Subcutaneous preadipocyte (primary cell): ENCODE measurements around the gene RAB36. TPM values are rescaled to one million over a fixed set of nuclear protein-coding genes. Genes with fewer than 3 reads are reported as not detected.

ENCODE experiments used
- small RNA-seq: library from RNA; depleted of rRNA; stranded (forward); fragments of <200 nt; gene quantifications from one replicate; pipeline ENCODE3, GENCODE V24; 2012
- total RNA-seq: library from RNA; depleted of rRNA; stranded (reverse); fragments of >200 nt; gene quantifications from 2 replicates; pipeline ENCODE4 v1.2.3, GENCODE V29; 2012

The RAB36 gene
- total RNA-seq: 5.5 and 7.2 TPM in 2 replicates

GRCh38 chr22:23144932-23145877, at the start of gene RAB36:
Gene RAB36 (plus strand): TSS chr22:23145477. CDS start chr22:23146617, 1,140 bp downstream.

GRCh38 chr22:23180301-23180892, 35.1 kb downstream of the RAB36 start, which contains the start of gene BCR:
Gene BCR (plus strand): TSS chr22:23180509. CDS start chr22:23180961, 452 bp downstream.

Small RNAs within 50 kb of the gene (small RNA-seq; reads per million reads assigned to genes)
- gene BCRP8: not detected
- not detected for gene RF00017
- not detected for gene RF00066

Other genes with a start within 250 kb of the RAB36 start
- 1.8 and 3.1 TPM in 2 replicates for gene GNAZ, start 75.0 kb upstream of the RAB36 start, total RNA-seq
- 0.37 TPM in 1 of 2 replicates, not detected in the other for gene RSPH14, start 3.5 kb upstream of the RAB36 start, total RNA-seq
- gene BCR, start 35.0 kb downstream of the RAB36 start, total RNA-seq: 39.3 and 48.7 TPM in 2 replicates